ENCODE data around the gene ST6GAL1.

Gene ST6GAL1

GRCh38 chr3:187011915-187012314 is 81.6 kb downstream of the ST6GAL1 start:
- Histone ChIP-seq H3K4me1 (ENCODE audit: insufficient read depth, insufficient read length) (peaks cover 3% of the 10 kb centered on the region), H3K9ac (ENCODE audit: insufficient read length, low read depth) (no peak overlapping the region), H3K36me3 (ENCODE audit: insufficient read depth, insufficient read length, low read length) (no peaks in the 10 kb centered on the region), H3K4me3 (ENCODE audit: insufficient read length, low read depth) (no peak overlapping the region), H3K27me3 (ENCODE audit: insufficient read depth, insufficient read length) (no peaks in the 10 kb centered on the region), H3K9me3 (ENCODE audit: insufficient read depth, low read length) (no peaks in the 10 kb centered on the region)
- TF ChIP-seq YY1 (IDR thresholded peaks at IDR 0.05; ENCODE audit: insufficient read depth, insufficient read length) (no peak), SUZ12 (IDR thresholded peaks at IDR 0.05; ENCODE audit: extremely low read depth, insufficient read depth, insufficient read length) (no peak), ZNF274 (IDR thresholded peaks at IDR 0.05; ENCODE audit: low read depth, low read length) (no peak)
- DNase-seq (ENCODE audit: low read depth, low spot score), result no peak

DNA sequence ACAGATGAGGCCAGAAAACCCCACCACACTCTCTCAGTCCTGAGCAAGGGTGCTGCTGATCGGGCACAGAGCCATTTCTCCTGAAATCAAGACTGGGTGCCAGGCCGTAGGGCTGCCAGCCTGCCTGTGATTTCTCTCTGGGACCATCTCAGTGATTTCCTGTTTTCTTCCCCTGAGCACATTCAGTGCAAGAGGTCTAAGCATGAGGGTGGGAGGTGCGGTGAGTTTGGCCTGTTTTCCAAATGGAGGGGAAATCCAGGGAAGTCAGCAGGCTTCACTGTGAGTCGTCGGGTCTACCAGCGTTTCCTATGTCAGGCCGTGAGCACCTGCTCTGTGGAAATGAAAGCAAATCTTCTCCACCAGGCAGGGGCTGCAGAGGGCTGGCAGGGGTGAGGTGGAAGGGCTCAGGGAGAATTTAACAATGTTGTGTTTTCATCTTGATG is 82.3 kb downstream of the ST6GAL1 start:
- no peaks in the 10 kb centered on the region for H3K36me3 ChIP-seq (ENCODE audit: insufficient read depth, insufficient read length, low read length)
- no peaks in the 10 kb centered on the region for H3K27me3 ChIP-seq (ENCODE audit: insufficient read depth, insufficient read length)
- DNase-seq (ENCODE audit: low read depth, low spot score), result no peak
- peaks cover 4% of the 10 kb centered on the region for H3K4me1 ChIP-seq (ENCODE audit: insufficient read depth, insufficient read length)
- no peak for TF ChIP-seq SUZ12 (IDR thresholded peaks at IDR 0.05; ENCODE audit: extremely low read depth, insufficient read depth, insufficient read length)
- no peak for TF ChIP-seq YY1 (IDR thresholded peaks at IDR 0.05; ENCODE audit: insufficient read depth, insufficient read length)
- no peak for TF ChIP-seq ZNF274 (IDR thresholded peaks at IDR 0.05; ENCODE audit: low read depth, low read length)
- H3K9me3 ChIP-seq (ENCODE audit: insufficient read depth, low read length), result no peaks in the 10 kb centered on the region
- no peak overlapping the region for H3K9ac ChIP-seq (ENCODE audit: insufficient read length, low read depth)
- H3K4me3 ChIP-seq (ENCODE audit: insufficient read length, low read depth), result no peak overlapping the region

GRCh38 chr3:187013159-187013716 is 82.9 kb downstream of the ST6GAL1 start:
- H3K4me3 ChIP-seq (ENCODE audit: insufficient read length, low read depth), result no peak overlapping the region
- no peaks in the 10 kb centered on the region for H3K9me3 ChIP-seq (ENCODE audit: insufficient read depth, low read length)
- H3K27me3 ChIP-seq (ENCODE audit: insufficient read depth, insufficient read length), result no peaks in the 10 kb centered on the region
- DNase-seq (ENCODE audit: low read depth, low spot score), result no peak
- H3K9ac ChIP-seq (ENCODE audit: insufficient read length, low read depth), result no peak overlapping the region
- H3K36me3 ChIP-seq (ENCODE audit: insufficient read depth, insufficient read length, low read length), result no peaks in the 10 kb centered on the region
- TF ChIP-seq ZNF274 (IDR thresholded peaks at IDR 0.05; ENCODE audit: low read depth, low read length), result no peak
- no peak for TF ChIP-seq SUZ12 (IDR thresholded peaks at IDR 0.05; ENCODE audit: extremely low read depth, insufficient read depth, insufficient read length)
- TF ChIP-seq YY1 (IDR thresholded peaks at IDR 0.05; ENCODE audit: insufficient read depth, insufficient read length), result no peak
- peaks cover 4% of the 10 kb centered on the region for H3K4me1 ChIP-seq (ENCODE audit: insufficient read depth, insufficient read length)

DNA sequence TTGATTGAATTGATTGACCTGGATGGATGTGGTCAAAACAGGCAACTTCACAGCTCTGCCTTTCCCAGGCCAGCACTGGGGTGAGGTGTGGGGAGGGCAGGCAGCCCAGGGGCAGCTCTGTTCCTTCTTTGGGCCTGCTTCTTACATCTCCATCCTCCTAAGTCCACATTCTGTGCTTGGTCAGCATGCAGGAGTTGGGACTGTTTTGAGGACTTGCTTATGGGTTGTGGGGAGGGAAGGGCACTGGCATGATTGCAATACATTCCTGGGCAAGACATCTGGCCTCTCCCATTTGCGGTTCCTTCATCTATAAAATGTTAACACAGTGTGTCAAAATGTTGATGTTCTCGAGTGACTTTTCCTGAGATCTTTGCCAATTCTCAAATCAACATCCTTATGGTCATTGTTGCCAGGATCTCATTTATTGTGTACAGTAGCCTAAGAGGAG is 84.1 kb downstream of the ST6GAL1 start:
- H3K36me3 ChIP-seq (ENCODE audit: insufficient read depth, insufficient read length, low read length), result no peaks in the 10 kb centered on the region
- H3K4me1 ChIP-seq (ENCODE audit: insufficient read depth, insufficient read length), result peaks cover 4% of the 10 kb centered on the region
- H3K4me3 ChIP-seq (ENCODE audit: insufficient read length, low read depth), result no peak overlapping the region
- no peak for DNase-seq (ENCODE audit: low read depth, low spot score)
- H3K27me3 ChIP-seq (ENCODE audit: insufficient read depth, insufficient read length), result no peaks in the 10 kb centered on the region
- no peak for TF ChIP-seq SUZ12 (IDR thresholded peaks at IDR 0.05; ENCODE audit: extremely low read depth, insufficient read depth, insufficient read length)
- no peak for TF ChIP-seq YY1 (IDR thresholded peaks at IDR 0.05; ENCODE audit: insufficient read depth, insufficient read length)
- no peak for TF ChIP-seq ZNF274 (IDR thresholded peaks at IDR 0.05; ENCODE audit: low read depth, low read length)
- no peak overlapping the region for H3K9ac ChIP-seq (ENCODE audit: insufficient read length, low read depth)
- H3K9me3 ChIP-seq (ENCODE audit: insufficient read depth, low read length), result no peaks in the 10 kb centered on the region

DNA sequence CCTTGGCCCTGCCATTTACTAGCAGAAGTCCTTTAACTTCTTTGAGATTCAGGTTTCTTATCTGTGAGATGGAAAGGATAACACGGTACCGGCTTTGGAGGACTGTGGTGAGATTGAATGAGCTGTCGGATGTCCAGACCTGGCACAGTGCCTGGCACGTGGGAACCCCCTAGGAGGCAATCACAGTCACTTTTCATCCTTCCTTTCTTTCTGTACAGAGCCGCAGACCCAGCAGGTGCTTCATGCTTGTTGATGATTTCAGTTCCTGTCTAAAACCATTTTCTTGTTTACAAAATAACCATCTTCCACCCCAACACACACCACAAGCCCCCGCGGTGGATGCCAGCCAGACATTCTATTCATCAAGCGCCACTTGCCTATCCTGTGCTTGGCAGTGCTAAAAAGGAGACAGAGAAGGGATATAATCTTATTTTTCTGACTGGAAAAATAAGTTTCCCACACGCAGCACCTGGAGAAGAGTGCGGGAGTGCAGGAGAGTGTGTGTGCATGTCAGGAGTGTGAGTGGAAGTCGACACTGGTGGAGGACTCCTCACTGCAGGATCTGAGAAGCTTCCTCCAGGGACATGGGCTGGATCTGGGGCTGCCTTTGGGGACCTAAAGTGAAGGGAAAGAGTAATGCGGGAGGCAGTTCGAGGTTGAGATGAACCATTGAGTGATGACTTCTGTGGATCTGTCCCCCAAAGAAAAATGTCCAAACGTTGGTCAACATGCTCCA is 85.7 kb downstream of the ST6GAL1 start:
- no peak for TF ChIP-seq SUZ12 (IDR thresholded peaks at IDR 0.05; ENCODE audit: extremely low read depth, insufficient read depth, insufficient read length)
- TF ChIP-seq YY1 (IDR thresholded peaks at IDR 0.05; ENCODE audit: insufficient read depth, insufficient read length), result no peak
- TF ChIP-seq ZNF274 (IDR thresholded peaks at IDR 0.05; ENCODE audit: low read depth, low read length), result no peak
- Histone ChIP-seq H3K27me3 (ENCODE audit: insufficient read depth, insufficient read length) (no peaks in the 10 kb centered on the region), H3K4me3 (ENCODE audit: insufficient read length, low read depth) (no peak overlapping the region), H3K36me3 (ENCODE audit: insufficient read depth, insufficient read length, low read length) (no peaks in the 10 kb centered on the region), H3K9ac (ENCODE audit: insufficient read length, low read depth) (no peak overlapping the region), H3K9me3 (ENCODE audit: insufficient read depth, low read length) (no peaks in the 10 kb centered on the region), H3K4me1 (ENCODE audit: insufficient read depth, insufficient read length) (peaks cover 4% of the 10 kb centered on the region)
- no peak for DNase-seq (ENCODE audit: low read depth, low spot score)

DNA sequence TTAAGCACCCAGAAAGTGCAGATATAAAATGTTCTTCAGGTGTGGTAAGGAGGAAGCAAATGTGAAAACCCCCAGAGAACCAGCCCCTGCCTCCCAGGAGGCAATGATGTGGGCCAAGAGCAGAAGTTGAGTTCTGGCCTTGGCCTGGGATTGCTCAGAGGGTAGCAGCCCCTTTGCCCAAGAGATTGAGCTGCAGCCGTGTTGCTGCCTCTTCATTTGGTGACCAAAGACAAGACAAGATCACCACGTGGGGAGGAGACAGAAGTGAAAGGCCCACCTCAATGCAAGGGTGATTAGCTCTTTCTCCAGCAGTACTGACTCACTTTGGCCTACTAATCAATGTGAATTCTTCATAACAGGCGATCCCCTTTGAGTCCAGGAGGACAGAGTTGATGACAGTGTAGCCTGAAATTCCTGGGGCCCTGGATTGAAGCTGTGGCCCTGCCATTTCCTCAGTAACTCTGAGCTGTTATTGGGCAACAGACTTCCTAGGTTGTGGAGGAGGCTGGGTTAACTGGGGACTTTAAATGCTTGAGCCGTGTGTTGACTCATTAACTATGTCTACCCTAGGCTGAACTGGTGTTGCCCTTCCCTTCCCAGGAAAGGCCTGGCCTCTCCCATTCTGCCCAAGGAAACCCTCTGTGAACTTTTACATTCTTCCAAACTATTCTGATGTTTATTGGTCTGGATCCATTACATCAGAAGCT is 86.5 kb downstream of the ST6GAL1 start:
- Histone ChIP-seq H3K9me3 (ENCODE audit: insufficient read depth, low read length) (no peaks in the 10 kb centered on the region), H3K36me3 (ENCODE audit: insufficient read depth, insufficient read length, low read length) (no peaks in the 10 kb centered on the region), H3K27me3 (ENCODE audit: insufficient read depth, insufficient read length) (no peaks in the 10 kb centered on the region), H3K4me1 (ENCODE audit: insufficient read depth, insufficient read length) (peaks cover 6% of the 10 kb centered on the region), H3K4me3 (ENCODE audit: insufficient read length, low read depth) (no peak overlapping the region), H3K9ac (ENCODE audit: insufficient read length, low read depth) (no peak overlapping the region)
- DNase-seq (ENCODE audit: low read depth, low spot score), result no peak
- TF ChIP-seq YY1 (IDR thresholded peaks at IDR 0.05; ENCODE audit: insufficient read depth, insufficient read length), result no peak
- no peak for TF ChIP-seq SUZ12 (IDR thresholded peaks at IDR 0.05; ENCODE audit: extremely low read depth, insufficient read depth, insufficient read length)
- no peak for TF ChIP-seq ZNF274 (IDR thresholded peaks at IDR 0.05; ENCODE audit: low read depth, low read length)
